Hepatocyte (in vitro differentiated cells): ENCODE measurements around the gene CCIN. TPM values are rescaled to one million over a fixed set of nuclear protein-coding genes. Genes with fewer than 3 reads are reported as not detected.
A peak's percentile ranks its signal among the peaks of the same experiment; 100 is the strongest.

ENCODE experiments used
- DNase-seq: peaks from one replicate; pipeline ENCODE4 v3.0.0-alpha.2; 2016; ENCODE audit warnings: low spot score
- H2AFZ ChIP-seq: fragments of 200-600 bp; sonication (generic); 2 replicates; pipeline ENCODE4 v1.6.0; 2016; ENCODE audit warnings: antibody characterized with exemption, mild to moderate bottlenecking
- H3K27ac ChIP-seq: fragments of 200-600 bp; sonication (generic); 2 replicates; pipeline ENCODE4 v1.5.1; 2016; ENCODE audit warnings: mild to moderate bottlenecking
- H3K27me3 ChIP-seq: fragments of 200-600 bp; sonication (generic); 2 replicates; pipeline ENCODE4 v1.6.1; 2016
- H3K36me3 ChIP-seq: fragments of 200-600 bp; sonication (generic); replicated peaks from 2 replicates; pipeline ENCODE4 v1.5.1; 2016; ENCODE audit warnings: low read depth; ENCODE audit not compliant: insufficient read depth
- H3K4me1 ChIP-seq: fragments of 200-600 bp; sonication (generic); 2 replicates; pipeline ENCODE4 v1.5.1; 2016; ENCODE audit warnings: mild to moderate bottlenecking, moderate library complexity; ENCODE audit not compliant: insufficient read depth
- H3K4me2 ChIP-seq: fragments of 200-600 bp; sonication (generic); 2 replicates; pipeline ENCODE4 v1.6.0; 2016
- H3K4me3 ChIP-seq: fragments of 200-600 bp; sonication (generic); 2 replicates; pipeline ENCODE4 v1.5.1; 2016; ENCODE audit warnings: mild to moderate bottlenecking
- H3K79me2 ChIP-seq: fragments of 200-600 bp; sonication (generic); 2 replicates; pipeline ENCODE4 v1.6.0; 2017; ENCODE audit warnings: mild to moderate bottlenecking
- H3K9me2 ChIP-seq: fragments of 200-600 bp; sonication (generic); replicated peaks from 2 replicates; pipeline ENCODE4 v1.6.0; 2017; ENCODE audit warnings: mild to moderate bottlenecking; ENCODE audit not compliant: insufficient read depth
- H3K9me3 ChIP-seq: fragments of 200-600 bp; sonication (generic); 2 replicates; pipeline ENCODE4 v1.5.1; 2016; ENCODE audit warnings: low read depth, mild to moderate bottlenecking
- H4K20me1 ChIP-seq: fragments of 200-600 bp; sonication (generic); 2 replicates; pipeline ENCODE4 v1.6.0; 2016; ENCODE audit warnings: mild to moderate bottlenecking; ENCODE audit not compliant: insufficient read depth, poor library complexity, severe bottlenecking
- CTCF ChIP-seq: fragments of 200-600 bp; sonication (generic); IDR thresholded peaks from 2 replicates; pipeline ENCODE4 v1.5.1; 2016; ENCODE audit warnings: antibody characterized with exemption, mild to moderate bottlenecking; ENCODE audit not compliant: poor library complexity
- EZH2 ChIP-seq: fragments of 200-600 bp; sonication (generic); IDR thresholded peaks from 2 replicates; pipeline ENCODE4 v1.6.1; 2016; ENCODE audit warnings: antibody characterized with exemption, mild to moderate bottlenecking, borderline replicate concordance
- EZH2phosphoT487 ChIP-seq: fragments of 200-600 bp; sonication (generic); IDR thresholded peaks from one replicate; pipeline ENCODE4 v1.6.1; 2018; ENCODE audit warnings: antibody characterized with exemption, mild to moderate bottlenecking, low read depth, moderate library complexity; ENCODE audit not compliant: unreplicated experiment, severe bottlenecking
- WGBS: methylation state at CpG from one replicate; pipeline ENCODE4 v1.1.6; 2016; ENCODE audit warnings: low lambda C conversion rate; ENCODE audit errors: missing lambda C conversion rate; 5-methylcytosine and 5-hydroxymethylcytosine counted together
- polyA plus RNA-seq: library from polyadenylated mRNA; unstranded; fragments of >200 nt; fragmentation: Nextera tagmentation; extraction: Ambion mirVana; gene quantifications from 2 replicates; pipeline ENCODE4 v1.2.1, GENCODE V29; 2016
- total RNA-seq: library from RNA; depleted of rRNA; stranded (reverse); fragments of >200 nt; gene quantifications from 2 replicates; pipeline ENCODE4 v1.2.3, GENCODE V29; 2014

Gene CCIN
- total and polyA plus RNA-seq, 2 experiments from 2014 or later = not detected

- peaks cover 31% of the 10 kb centered on the region for H3K4me1 ChIP-seq
- TF ChIP-seq EZH2 (no peak), CTCF (no peak), EZH2phosphoT487 (no peak)
- H3K27ac ChIP-seq = peak overlapping the region; percentile 86
- no peaks in the 10 kb centered on the region for H3K9me2 ChIP-seq
- H3K9me3 ChIP-seq = no peaks in the 10 kb centered on the region
- no peak for DNase-seq
- no peaks in the 10 kb centered on the region for H3K36me3 ChIP-seq
- H4K20me1 ChIP-seq = peaks cover 56% of the 10 kb centered on the region
- peak overlapping the region; percentile 53 for H3K4me3 ChIP-seq
- H3K4me2 ChIP-seq = peak overlapping the region; percentile 95
- WGBS = 65% methylated on average over 4 of the region's 4 CpGs
- no peak overlapping the region for H2AFZ ChIP-seq
- no peaks in the 10 kb centered on the region for H3K27me3 ChIP-seq
- peaks cover 62% of the 10 kb centered on the region for H3K79me2 ChIP-seq
Observed at GRCh38 chr9:36192196-36192595, 23.0 kb downstream of the CCIN start.

GRCh38 chr9:36193023-36193422 lies 23.8 kb downstream of the CCIN start:
- peaks cover 31% of the 10 kb centered on the region for H3K4me1 ChIP-seq
- no peaks in the 10 kb centered on the region for H3K27me3 ChIP-seq
- no peak overlapping the region for H3K4me3 ChIP-seq
- no peak for DNase-seq
- H3K9me2 ChIP-seq = no peaks in the 10 kb centered on the region
- TF ChIP-seq CTCF (no peak), EZH2 (no peak), EZH2phosphoT487 (no peak)
- H3K4me2 ChIP-seq = peak overlapping the region; percentile 95
- peaks cover 71% of the 10 kb centered on the region for H3K79me2 ChIP-seq
- no peaks in the 10 kb centered on the region for H3K9me3 ChIP-seq
- H4K20me1 ChIP-seq = peaks cover 63% of the 10 kb centered on the region
- H3K27ac ChIP-seq = no peak overlapping the region
- 85% methylated on average over 3 of the region's 3 CpGs for WGBS
- no peaks in the 10 kb centered on the region for H3K36me3 ChIP-seq
- H2AFZ ChIP-seq = no peak overlapping the region

GRCh38 chr9:36194326-36195000 lies 25.3 kb downstream of the CCIN start:
- H3K79me2 ChIP-seq = peaks cover 80% of the 10 kb centered on the region
- no peak for TF ChIP-seq CTCF
- TF ChIP-seq EZH2 = no peak
- no peak for TF ChIP-seq EZH2phosphoT487
- no peak overlapping the region for H3K4me3 ChIP-seq
- 33% methylated on average over 4 of the region's 4 CpGs for WGBS
- no peak overlapping the region for H2AFZ ChIP-seq
- DNase-seq = no peak
- H3K9me3 ChIP-seq = no peaks in the 10 kb centered on the region
- peaks cover 63% of the 10 kb centered on the region for H4K20me1 ChIP-seq
- peaks cover 31% of the 10 kb centered on the region for H3K4me1 ChIP-seq
- peak overlapping the region; percentile 95 for H3K4me2 ChIP-seq
- peak overlapping the region; percentile 45 for H3K27ac ChIP-seq
- H3K9me2 ChIP-seq = no peaks in the 10 kb centered on the region
- H3K27me3 ChIP-seq = no peaks in the 10 kb centered on the region
- no peaks in the 10 kb centered on the region for H3K36me3 ChIP-seq
